NCI-H146 (cell line): ENCODE data around the gene SPECC1L.

Experiments
- DNase-seq: peaks from one replicate; lab custom pipeline; 2025; lab: John Stamatoyannopoulos, UW

Gene SPECC1L

DNA sequence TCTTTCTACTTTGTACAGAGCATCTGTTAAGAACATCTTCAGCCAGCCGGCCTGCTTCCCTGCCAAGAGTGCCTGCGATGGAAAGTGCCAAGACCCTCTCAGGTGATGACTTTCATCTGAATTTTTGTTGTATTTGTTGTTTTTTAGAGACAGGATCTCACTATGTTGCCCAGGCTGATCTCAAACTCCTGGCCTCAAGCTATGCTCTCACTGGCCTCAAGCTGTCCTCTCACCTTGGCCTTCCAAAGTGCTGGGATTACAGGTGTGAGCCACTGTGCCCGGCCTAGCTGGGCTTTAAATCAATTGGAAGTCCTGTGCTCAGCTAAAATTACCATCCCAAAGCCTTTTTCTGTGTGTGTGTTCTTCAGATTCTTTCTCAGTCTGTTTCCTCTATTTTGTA lies 92.6 kb downstream of the SPECC1L start:
- DNase-seq: no peak

DNA sequence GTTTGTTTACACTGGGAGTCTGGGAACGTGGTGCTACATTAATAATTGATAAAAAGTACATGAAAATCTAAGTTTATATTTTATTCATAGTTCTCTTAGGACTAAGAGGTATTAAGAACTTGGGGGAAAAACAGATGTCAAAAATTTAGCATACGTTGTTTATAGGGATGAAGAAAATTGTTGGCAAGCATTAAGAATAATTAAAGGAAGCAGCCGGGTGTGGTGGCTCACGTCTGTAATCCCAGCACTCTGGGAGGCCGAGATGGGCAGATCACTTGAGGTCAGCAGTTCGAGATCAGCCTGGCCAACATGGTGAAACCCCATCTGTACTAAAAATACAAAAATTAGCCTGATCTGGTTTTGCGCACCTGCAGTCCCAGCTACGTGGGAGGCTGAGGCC lies 96.1 kb downstream of the SPECC1L start:
- no peak for DNase-seq

DNA sequence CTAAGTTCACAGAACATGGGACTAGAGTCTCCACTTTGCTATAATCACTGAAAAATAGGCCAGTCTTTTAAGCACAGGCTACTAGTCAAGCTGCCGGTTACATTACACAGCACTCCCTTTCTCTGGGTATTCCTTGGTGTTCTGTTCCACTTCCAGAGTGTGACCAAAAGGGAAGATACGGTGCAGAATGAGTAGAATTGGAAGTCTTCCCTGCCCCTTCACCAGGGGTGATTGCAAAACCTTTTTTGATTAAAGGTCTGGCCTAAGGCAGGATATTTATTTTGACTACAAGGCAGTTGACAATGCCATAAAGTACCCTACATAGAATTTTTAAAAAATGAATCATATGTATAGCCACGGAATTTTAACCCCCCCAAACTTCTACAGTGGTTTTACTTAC lies 97.2 kb downstream of the SPECC1L start:
- no peak for DNase-seq

GRCh38 chr22:24370401-24370800 lies 99.8 kb downstream of the SPECC1L start:
- no peak for DNase-seq

- no peak for DNase-seq
These were observed 105.4 kb downstream of the SPECC1L start for GRCh38 chr22:24376002-24376401.

DNA sequence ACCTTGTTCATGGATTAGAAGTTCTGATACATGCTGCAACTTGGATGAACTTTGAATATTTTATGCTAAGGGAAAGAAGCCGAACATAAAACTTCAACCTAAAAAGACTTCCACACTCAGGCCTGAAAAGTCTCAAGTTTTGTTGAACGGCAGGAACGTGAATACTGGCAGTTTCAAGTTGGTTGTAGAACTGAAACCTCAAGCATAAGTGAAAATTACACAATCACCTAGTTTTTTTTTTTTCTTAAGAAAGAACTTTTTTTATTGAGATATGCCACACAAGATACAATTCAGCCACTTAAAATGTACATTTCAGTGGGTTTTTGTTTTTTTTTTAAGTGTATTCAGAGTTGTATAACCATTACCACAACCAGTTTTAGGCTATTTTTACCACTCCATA lies 106.0 kb downstream of the SPECC1L start:
- DNase-seq: no peak

GRCh38 chr22:24379536-24379935 lies 108.9 kb downstream of the SPECC1L start:
- DNase-seq: no peak

GRCh38 chr22:24380220-24380904 lies 109.7 kb downstream of the SPECC1L start:
- DNase-seq: no peak

GRCh38 chr22:24380905-24381230 lies 110.2 kb downstream of the SPECC1L start:
- no peak for DNase-seq

DNA sequence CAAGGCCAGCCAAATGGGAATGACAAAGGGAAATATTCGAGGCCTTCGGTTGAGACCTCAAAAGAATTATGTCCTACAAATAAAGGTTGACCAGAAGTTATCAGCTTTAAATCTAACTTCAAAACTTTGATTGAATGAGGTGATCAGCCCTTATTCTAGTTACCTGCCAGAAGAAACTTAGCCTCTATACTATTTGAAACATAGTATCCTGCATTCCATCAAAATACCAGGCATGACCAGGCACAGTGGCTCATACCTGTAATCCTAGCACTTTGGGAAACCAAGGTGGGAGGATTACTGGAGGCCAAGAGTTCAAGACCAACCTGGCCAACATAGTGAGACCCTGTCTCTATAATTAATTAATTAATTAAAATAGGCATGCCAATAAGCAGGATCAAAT lies 112.4 kb downstream of the SPECC1L start:
- no peak for DNase-seq

GRCh38 chr22:24384131-24384530 lies 113.5 kb downstream of the SPECC1L start:
- DNase-seq: no peak

DNA sequence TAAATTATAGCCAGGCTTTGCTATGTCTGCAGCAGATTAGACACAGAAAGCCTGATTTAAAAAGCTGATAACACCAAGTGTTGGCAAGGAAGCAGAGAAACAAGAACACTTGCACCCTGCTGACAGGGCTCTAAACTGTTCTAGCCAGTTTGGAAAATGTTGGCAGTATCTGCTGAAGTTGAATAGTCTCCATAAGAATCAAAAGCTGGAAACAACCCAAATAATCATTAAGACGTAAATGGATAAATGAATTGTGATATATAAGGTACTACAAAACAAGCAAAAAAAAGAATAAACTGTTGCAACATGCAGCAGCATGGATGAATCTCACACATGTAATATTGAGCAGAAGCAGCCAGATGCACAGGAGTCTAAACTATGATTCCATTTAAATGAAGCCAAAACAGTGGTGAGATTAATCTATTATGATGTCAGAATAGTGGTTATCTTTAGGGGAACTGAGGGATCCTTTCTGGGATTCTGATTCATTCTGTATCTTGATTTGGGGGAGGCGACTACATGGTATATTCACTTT lies 116.4 kb downstream of the SPECC1L start:
- no peak for DNase-seq

- DNase-seq: no peak
These were observed 119.0 kb downstream of the SPECC1L start for GRCh38 chr22:24389680-24390079.

- DNase-seq: no peak
These were observed 119.5 kb downstream of the SPECC1L start for GRCh38 chr22:24390156-24390555.

- no peak for DNase-seq
These were observed 119.9 kb downstream of the SPECC1L start for GRCh38 chr22:24390576-24390975.

DNA sequence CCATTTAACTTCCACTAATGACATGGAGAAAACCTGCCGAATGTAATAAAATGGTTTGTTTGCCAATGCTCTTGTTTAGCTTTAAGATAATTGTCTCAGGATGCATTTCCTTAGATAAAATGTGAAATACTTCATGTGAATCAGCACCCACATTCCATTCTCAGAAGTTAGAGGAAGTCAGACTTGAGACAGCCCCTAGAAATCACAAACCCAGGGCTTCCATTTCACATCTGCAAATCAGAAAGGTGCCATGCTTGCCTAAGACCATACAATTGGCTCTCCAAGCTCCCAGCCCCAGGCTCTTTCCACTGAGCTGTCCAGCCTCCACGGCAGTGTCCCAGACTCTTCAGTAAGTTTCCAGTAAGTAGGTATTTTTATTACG lies 121.2 kb downstream of the SPECC1L start:
- DNase-seq: no peak

DNA sequence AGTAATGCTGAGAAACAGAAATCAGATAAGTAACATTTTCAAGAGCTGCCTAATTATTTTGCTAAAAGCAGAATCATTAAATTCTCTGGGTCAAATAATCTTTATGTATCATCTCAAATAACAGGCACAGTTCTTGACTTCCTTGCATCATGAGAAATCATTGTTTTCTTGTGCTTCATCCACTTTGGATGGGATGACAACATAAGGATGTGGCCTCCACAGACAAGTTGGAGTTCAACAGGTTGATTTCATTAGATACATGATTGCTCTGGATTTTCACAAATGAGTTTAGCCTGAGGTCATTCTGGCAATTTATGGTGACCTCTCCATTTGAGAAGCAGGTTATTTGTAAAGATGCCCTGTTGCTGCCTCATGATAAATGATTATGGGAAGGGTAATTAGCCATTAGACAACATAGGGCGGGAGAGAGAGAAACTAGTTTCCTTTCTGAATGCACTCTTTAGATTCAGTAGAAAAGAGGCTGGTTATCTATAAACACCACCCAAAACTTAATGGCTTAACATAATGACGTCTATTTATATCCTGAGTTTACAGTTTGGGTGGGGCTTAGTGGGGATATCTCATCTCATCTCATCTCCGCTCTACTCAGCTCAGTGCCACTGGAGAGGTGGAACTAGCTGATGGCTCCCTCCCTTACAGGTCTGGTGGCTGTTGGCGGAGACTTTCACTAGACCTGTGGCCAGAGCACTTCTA lies 121.7 kb downstream of the SPECC1L start:
- DNase-seq: peak; percentile 75

- DNase-seq: no peak
These were observed 122.5 kb downstream of the SPECC1L start for GRCh38 chr22:24393012-24393559.

DNA sequence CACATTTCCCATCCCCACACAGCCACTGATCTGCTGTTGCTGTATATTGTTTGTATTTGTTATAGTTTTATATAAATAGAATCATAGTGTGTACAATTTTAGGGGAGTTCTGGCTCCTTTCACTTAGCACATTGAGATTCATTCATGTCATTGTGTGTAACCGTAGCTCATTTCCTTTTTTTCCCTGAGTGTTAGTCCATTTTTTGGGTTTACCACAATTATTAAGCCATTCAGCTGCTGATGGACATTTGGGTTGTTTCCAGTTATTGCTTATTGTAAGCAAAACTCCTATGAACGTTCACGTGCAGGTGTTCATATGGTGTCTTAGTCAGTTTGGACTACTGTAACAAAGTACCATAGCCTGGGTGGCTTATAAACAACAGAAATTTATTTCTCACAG lies 123.2 kb downstream of the SPECC1L start:
- DNase-seq: no peak

DNA sequence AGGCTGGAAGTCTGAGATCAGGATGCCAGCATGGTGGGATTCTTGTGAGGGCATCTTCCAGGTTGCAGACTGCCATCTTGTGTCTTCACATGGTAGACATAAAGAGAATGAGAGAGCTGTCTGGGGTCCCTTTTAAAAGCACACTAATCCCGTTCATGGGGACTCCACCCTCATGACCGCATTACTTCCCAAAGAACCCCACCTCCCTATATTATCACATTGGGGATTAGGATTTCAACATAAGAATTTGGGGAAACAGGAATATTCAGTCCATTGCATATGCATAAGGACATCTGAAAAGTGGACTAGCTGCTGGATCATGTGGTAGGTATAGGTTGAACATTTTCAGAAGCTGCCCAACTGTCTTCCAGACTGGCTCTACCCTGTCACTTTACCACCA lies 123.6 kb downstream of the SPECC1L start:
- DNase-seq: no peak

GRCh38 chr22:24398409-24398808 lies 127.8 kb downstream of the SPECC1L start:
- DNase-seq: no peak

DNA sequence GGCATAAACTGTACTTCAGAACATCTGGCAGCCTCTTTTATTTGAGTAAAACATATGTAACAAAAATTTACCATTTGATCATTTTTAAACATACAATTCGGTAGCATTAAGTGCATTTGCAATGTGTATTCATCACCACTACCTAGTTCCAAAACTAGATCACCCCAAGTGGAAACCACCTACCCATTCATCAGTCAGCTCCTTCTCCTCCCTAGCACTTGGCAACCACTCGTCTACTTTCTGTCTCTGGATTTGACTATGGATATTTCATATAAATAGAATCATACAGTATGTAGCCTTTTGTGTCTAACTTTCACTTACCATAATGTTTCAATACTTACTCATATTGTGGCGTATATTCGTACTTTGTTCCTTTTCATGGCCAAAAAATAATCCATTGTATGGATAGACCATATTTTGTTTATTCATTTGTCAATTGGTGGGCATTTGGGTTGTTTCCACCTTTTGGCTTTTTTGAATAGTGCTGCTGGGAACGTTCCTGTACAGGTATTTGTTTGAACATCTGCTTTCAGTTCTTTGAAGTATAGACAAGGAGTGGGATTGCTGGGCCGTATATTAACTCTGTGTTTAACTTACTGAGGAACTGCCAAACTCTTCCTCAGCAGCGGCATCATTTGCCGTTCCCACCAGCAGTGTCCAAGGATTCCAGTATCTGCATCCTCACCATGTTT lies 129.5 kb downstream of the SPECC1L start:
- DNase-seq: no peak
